HepG2 (cell line): Measurements from ENCODE around the gene RPL18. TPM values are rescaled to one million over a fixed set of nuclear protein-coding genes. Genes with fewer than 3 reads are reported as not detected.

ENCODE experiments used
- ETV6 ChIP-seq: sonication (generic); formaldehyde crosslinking; conservative IDR thresholded peaks from 2 replicates; pipeline ENCODE4 v1.4.0; 2020; ENCODE audit warnings: missing genetic modification reagents
- HNRNPL ChIP-seq: fragments of 200-400 bp; formaldehyde crosslinking; IDR thresholded peaks from 2 replicates; pipeline ENCODE4 v1.6.1; 2017; ENCODE audit warnings: mild to moderate bottlenecking, low read depth, low read length
- JUNB ChIP-seq: sonication (generic); formaldehyde crosslinking; IDR thresholded peaks from 2 replicates; pipeline ENCODE4 v1.8.0; 2022; ENCODE audit warnings: missing genetic modification reagents, mild to moderate bottlenecking, borderline replicate concordance
- KDM1A ChIP-seq: IDR thresholded peaks from 2 replicates; pipeline ENCODE4 v1.6.1; 2016; ENCODE audit warnings: missing compliant biosample characterization
- KLF13 ChIP-seq: sonication (generic); formaldehyde crosslinking; IDR thresholded peaks from 2 replicates; pipeline ENCODE4 v1.4.0; 2020; ENCODE audit warnings: mild to moderate bottlenecking, missing genetic modification reagents
- KLF16 ChIP-seq, 2 experiments: sonication (generic) in 1 of 2; formaldehyde crosslinking in 1 of 2; IDR thresholded peaks; 2 replicates each; pipeline versions ENCODE4 v1.6.1 to v1.8.0; 2016 to 2023; ENCODE audit warnings: missing genetic modification reagents in 2 of 2, missing compliant biosample characterization in 1 of 2
- MBD4 ChIP-seq: IDR thresholded peaks from 2 replicates; pipeline ENCODE4 v1.6.1; 2012; ENCODE audit warnings: low read length, inconsistent platforms, borderline replicate concordance
- MIXL1 ChIP-seq: IDR thresholded peaks from 2 replicates; pipeline ENCODE4 v1.6.1; 2016
- MTA1 ChIP-seq: sonication (generic); formaldehyde crosslinking; IDR thresholded peaks from 2 replicates; pipeline ENCODE4 v1.4.0; 2020; ENCODE audit warnings: missing genetic modification reagents, mild to moderate bottlenecking, borderline replicate concordance
- PCBP2 ChIP-seq: fragments of 200-400 bp; formaldehyde crosslinking; optimal IDR thresholded peaks from 2 replicates; pipeline ENCODE3; 2018; ENCODE audit warnings: low read length, low read depth; ENCODE audit not compliant: poor library complexity, severe bottlenecking
- RCOR2 ChIP-seq: IDR thresholded peaks from 2 replicates; pipeline ENCODE4 v1.6.1; 2016; ENCODE audit warnings: missing biosample characterization, missing genetic modification reagents
- SETDB1 ChIP-seq: sonication (generic); formaldehyde crosslinking; IDR thresholded peaks from 2 replicates; pipeline ENCODE4 v1.5.1; 2020; ENCODE audit warnings: missing genetic modification reagents, mild to moderate bottlenecking, borderline replicate concordance
- ZBTB21 ChIP-seq: sonication (generic); formaldehyde crosslinking; IDR thresholded peaks from 2 replicates; pipeline ENCODE4 v1.4.0; 2020; ENCODE audit warnings: missing genetic modification reagents
- ZNF251 ChIP-seq: sonication (generic); formaldehyde crosslinking; IDR thresholded peaks from 2 replicates; pipeline ENCODE4 v1.9.0; 2021; ENCODE audit warnings: mild to moderate bottlenecking, missing genetic modification reagents
- ZNF430 ChIP-seq: sonication (generic); formaldehyde crosslinking; IDR thresholded peaks from 2 replicates; pipeline ENCODE4 v1.9.0; 2021; ENCODE audit warnings: mild to moderate bottlenecking, missing genetic modification reagents
- ZNF674 ChIP-seq: sonication (generic); formaldehyde crosslinking; IDR thresholded peaks from 2 replicates; pipeline ENCODE4 v1.5.0; 2020; ENCODE audit warnings: low read depth, mild to moderate bottlenecking, missing genetic modification reagents
- ZNF703 ChIP-seq: sonication (generic); formaldehyde crosslinking; IDR thresholded peaks from 2 replicates; pipeline ENCODE4 v1.5.1; 2020; ENCODE audit warnings: missing genetic modification reagents, mild to moderate bottlenecking, moderate library complexity, borderline replicate concordance
- polyA plus RNA-seq, 8 experiments: library from polyadenylated mRNA; depleted of rRNA in 3 of 8; stranded (reverse) in 7 of 8; unstranded in 1 of 8; fragments of >200 nt; fragmentation: Illumina TruSeq in 4 of 8; extraction: Trizol in 4 of 8; gene quantifications; 2 replicates each; pipeline versions ENCODE4 v1.2.1 to v1.2.3, GENCODE V29; 2011 to 2016; ENCODE audit warnings: low read depth in 4 of 8, missing spikeins in 1 of 8, mixed read lengths in 1 of 8; ENCODE audit not compliant: insufficient read depth in 1 of 8
- total RNA-seq, 5 experiments: library from RNA; depleted of rRNA; stranded (reverse); fragments of >200 nt; fragmentation: Illumina TruSeq; extraction: Trizol; gene quantifications; 2 replicates each; pipeline ENCODE4 v1.2.3, GENCODE V29; 2016; ENCODE audit warnings: low read depth in 1 of 5
- TF ChIP-seq, protein P1 (sequence below): sonication (generic); formaldehyde crosslinking; IDR thresholded peaks from 2 replicates; pipeline ENCODE4 v1.5.0; 2020; ENCODE audit warnings: missing genetic modification reagents

RPL18 gene
- total and polyA plus RNA-seq, 2 of the 13 experiments (the other 11 are each of a cell fraction or from before 2014, with no cell fraction given), result 1,485 to 1,639 TPM

DNA sequence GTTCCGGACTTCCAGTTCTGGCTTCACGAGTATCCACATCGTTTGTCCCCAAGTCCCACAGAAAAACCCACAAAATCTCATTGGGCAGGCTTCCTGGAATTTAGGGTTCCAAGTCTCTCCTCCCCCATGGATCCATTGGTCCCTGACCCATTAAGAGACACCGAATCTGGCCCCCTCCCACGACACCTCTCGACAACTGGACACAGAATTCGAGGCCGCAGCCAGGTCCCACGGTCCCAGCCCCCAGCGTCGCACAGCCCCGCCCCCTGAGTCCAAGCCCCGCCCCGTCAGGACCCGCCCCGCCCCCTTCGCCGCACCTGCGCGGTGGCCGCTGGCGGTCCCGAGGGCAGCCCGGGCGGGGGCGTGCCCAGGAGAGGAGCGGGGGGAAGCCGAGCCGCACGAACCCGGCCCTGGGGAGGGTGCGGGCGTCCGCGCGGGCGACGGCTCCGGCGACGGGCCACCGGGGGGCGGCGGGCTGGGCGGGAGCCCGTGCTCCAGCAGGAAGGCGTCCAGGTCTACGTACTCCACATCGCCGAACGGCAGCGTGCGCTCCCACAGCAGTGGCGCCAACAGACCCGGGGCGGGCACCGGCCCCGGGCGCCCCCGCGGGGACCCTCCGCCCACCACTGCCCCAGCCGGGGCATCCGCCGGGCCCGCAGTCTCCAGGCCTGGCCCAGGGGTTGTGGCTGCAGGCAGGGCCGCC is 16.4 kb upstream of the RPL18 start (continued):
- no peak for TF ChIP-seq ZNF674
- no peak for TF ChIP-seq MTA1
- no peak for TF ChIP-seq PCBP2
- TF ChIP-seq SETDB1, result no peak
- no peak for TF ChIP-seq ZBTB21 (CRISPR knock-in tag)
- no peak for TF ChIP-seq MBD4
- no peak for TF ChIP-seq MIXL1 (CRISPR knock-in tag)
- no peak for TF ChIP-seq JUNB
- no peak for TF ChIP-seq RCOR2 (CRISPR knock-in tag)
- no peak for TF ChIP-seq ZNF430 (CRISPR knock-in tag)
- TF ChIP-seq ZNF251 (CRISPR knock-in tag), result no peak
- TF ChIP-seq, protein P1, sequence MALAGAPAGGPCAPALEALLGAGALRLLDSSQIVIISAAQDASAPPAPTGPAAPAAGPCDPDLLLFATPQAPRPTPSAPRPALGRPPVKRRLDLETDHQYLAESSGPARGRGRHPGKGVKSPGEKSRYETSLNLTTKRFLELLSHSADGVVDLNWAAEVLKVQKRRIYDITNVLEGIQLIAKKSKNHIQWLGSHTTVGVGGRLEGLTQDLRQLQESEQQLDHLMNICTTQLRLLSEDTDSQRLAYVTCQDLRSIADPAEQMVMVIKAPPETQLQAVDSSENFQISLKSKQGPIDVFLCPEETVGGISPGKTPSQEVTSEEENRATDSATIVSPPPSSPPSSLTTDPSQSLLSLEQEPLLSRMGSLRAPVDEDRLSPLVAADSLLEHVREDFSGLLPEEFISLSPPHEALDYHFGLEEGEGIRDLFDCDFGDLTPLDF (CRISPR knock-in tag), result no peak
- no peak for TF ChIP-seq KLF16 (CRISPR knock-in tag; IDR thresholded peaks at IDR 0.05)
- TF ChIP-seq KDM1A (CRISPR knock-in tag), result no peak
- TF ChIP-seq KLF13 (CRISPR knock-in tag), result no peak
- TF ChIP-seq ZNF703 (CRISPR knock-in tag), result no peak
- TF ChIP-seq ETV6, result no peak
- no peak for TF ChIP-seq HNRNPL
